Measurements from ENCODE around the gene LRP11. TPM values are rescaled to one million over a fixed set of nuclear protein-coding genes. Genes with fewer than 3 reads are reported as not detected.
"Not testable (repeated sequence)": the region's sequence is repeated elsewhere in the genome, so short reads cannot be mapped to it uniquely, and the experiment has no call there.

The LRP11 gene
- total RNA-seq, 1 experiment from 2014 or later, result 50.9 TPM

GRCh38 chr6:149898966-149899365 lies 34.8 kb upstream of the LRP11 start:
- DNase-seq (ENCODE audit: low read depth), result no peak

GRCh38 chr6:149897855-149898744 lies 33.9 kb upstream of the LRP11 start, which contains the start of gene RAET1E:
Gene RAET1E, minus strand, starts transcription at chr6:149898113. Its CDS starts 7,212 bp downstream, at chr6:149890901.
- DNase-seq (ENCODE audit: low read depth), result no peak

- peak; percentile 93 for DNase-seq (ENCODE audit: low read depth)
These were observed 33.0 kb upstream of the LRP11 start for GRCh38 chr6:149897015-149897697.

- peak; percentile 73 for DNase-seq (ENCODE audit: low read depth)
These were observed 32.3 kb upstream of the LRP11 start for GRCh38 chr6:149896491-149896890.

- peak; percentile 81 for DNase-seq (ENCODE audit: low read depth)
These were observed 31.7 kb upstream of the LRP11 start for GRCh38 chr6:149895833-149896271.

- peak; percentile 68 for DNase-seq (ENCODE audit: low read depth)
These were observed 31.0 kb upstream of the LRP11 start for GRCh38 chr6:149895048-149895590.

- not testable (repeated sequence) for DNase-seq (ENCODE audit: low read depth)
These were observed 27.7 kb upstream of the LRP11 start for GRCh38 chr6:149891864-149892263.

GRCh38 chr6:149891259-149891658 lies 27.1 kb upstream of the LRP11 start:
- no peak for DNase-seq (ENCODE audit: low read depth)

- peak; percentile 38 for DNase-seq (ENCODE audit: low read depth)
These were observed 26.5 kb upstream of the LRP11 start for GRCh38 chr6:149890629-149891045.

GRCh38 chr6:149889326-149889725 lies 25.2 kb upstream of the LRP11 start:
- DNase-seq (ENCODE audit: low read depth), result no peak

GRCh38 chr6:149888659-149889058 lies 24.5 kb upstream of the LRP11 start:
- DNase-seq (ENCODE audit: low read depth), result peak; percentile 44

- DNase-seq (ENCODE audit: low read depth), result no peak
These were observed 23.9 kb upstream of the LRP11 start for GRCh38 chr6:149888093-149888492.

GRCh38 chr6:149887343-149887742 lies 23.2 kb upstream of the LRP11 start:
- DNase-seq (ENCODE audit: low read depth), result peak; percentile 42

- no peak for DNase-seq (ENCODE audit: low read depth)
These were observed 21.7 kb upstream of the LRP11 start for GRCh38 chr6:149885888-149886287.

- no peak for DNase-seq (ENCODE audit: low read depth)
These were observed 20.5 kb upstream of the LRP11 start for GRCh38 chr6:149884617-149885016.

- no peak for DNase-seq (ENCODE audit: low read depth)
These were observed 20.1 kb upstream of the LRP11 start for GRCh38 chr6:149884215-149884614.

GRCh38 chr6:149881860-149882259 lies 17.7 kb upstream of the LRP11 start:
- no peak for DNase-seq (ENCODE audit: low read depth)

- no peak for DNase-seq (ENCODE audit: low read depth)
These were observed 17.1 kb upstream of the LRP11 start for GRCh38 chr6:149881066-149881766.

- DNase-seq (ENCODE audit: low read depth), result no peak
These were observed 13.5 kb upstream of the LRP11 start for GRCh38 chr6:149877659-149878058.

- no peak for DNase-seq (ENCODE audit: low read depth)
These were observed 12.2 kb upstream of the LRP11 start for GRCh38 chr6:149876241-149876933.

GRCh38 chr6:149872233-149872632 lies 8.1 kb upstream of the LRP11 start:
- DNase-seq (ENCODE audit: low read depth), result no peak
